HuH-7.5 (cell line): ENCODE data around the gene SCRT2.
"Not testable (repeated sequence)": the region's sequence is repeated elsewhere in the genome, so short reads cannot be mapped to it uniquely, and the experiment has no call there.

Experiments used
- DNase-seq: peaks from one replicate; pipeline ENCODE4 v3.0.0; 2011; ENCODE audit warnings: low spot score

The SCRT2 gene

DNA sequence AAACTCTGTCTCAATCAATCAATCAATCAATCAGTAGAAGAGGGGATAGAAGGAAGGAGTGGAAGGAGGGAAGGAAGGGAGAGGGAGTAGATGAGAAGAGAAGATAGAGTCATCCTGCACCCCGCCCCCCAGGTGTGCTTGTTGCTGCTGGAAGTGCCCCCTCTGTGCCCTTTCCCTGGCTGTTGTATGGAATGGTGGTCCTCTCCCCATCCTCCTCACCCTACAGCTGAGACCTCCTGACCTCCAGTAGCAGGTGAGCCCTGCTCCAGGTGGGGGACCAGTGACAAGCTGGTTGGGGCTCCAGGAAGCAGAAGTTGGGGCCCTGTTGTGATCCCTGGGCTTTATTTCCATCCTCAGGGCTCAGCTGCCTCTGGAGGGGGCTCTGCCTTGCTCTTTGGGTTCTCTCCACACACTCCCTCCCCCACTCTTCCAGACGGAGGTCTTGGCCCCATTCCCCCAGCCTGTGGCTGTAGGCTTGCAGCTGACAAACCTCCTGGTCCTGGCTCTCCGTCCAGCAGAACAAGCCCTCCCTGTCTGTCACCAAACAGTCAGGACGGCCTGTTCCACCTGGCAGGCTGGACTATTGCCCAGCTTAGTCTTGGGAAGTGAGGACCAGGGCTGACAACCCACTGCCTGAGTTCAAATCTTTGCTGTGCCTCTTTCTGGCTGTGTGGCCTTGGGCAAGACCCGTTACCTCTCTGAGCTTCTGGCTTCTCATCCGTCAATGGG is 26.0 kb upstream of the SCRT2 start:
- DNase-seq = no peak

DNA sequence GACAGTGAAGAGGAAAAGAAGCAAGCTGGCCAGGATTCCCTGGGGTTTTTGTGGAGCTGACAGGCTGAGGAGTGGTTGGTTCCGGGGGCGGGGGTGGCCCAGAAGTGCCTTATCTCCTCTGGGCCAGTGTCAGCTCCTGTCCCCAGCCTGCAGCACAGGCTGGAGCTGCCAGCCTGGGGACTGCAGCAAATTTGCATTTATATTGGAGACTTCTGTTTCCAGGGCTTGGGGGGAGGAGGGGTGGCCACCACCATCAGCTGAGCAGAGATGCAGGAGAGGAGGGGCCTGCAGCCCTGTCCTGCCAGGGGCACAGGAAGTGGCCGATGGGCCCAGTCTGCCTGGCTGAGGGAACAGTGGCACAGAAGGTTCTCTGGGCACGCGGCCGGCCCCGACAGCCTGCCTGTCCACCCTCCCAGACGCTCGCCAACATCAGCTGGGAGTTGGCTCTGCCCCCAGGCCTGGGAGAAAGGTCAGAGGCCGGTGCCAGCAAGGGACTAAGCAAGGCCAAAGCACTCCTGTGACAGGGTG is 24.3 kb upstream of the SCRT2 start:
- DNase-seq = no peak

DNA sequence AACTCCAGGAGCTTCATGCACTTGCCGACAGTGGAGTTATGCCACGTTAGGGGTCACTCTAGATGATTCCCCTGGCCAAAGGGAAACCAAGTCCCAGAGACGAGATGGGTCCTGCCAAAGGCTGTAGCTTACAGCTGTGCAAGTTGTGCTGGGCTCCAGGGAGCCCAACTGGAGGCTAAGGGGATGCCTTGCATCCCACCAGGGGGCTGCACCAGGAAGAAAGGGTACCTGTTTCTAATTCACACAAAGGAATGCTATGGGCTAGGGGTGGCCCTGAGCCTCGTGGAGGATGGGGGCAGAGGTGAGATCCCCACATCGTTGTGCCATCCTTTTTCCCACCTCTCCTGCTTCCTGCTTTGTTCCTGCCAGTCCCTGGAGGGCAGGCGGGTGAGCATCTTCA is 23.7 kb upstream of the SCRT2 start:
- DNase-seq = no peak

DNA sequence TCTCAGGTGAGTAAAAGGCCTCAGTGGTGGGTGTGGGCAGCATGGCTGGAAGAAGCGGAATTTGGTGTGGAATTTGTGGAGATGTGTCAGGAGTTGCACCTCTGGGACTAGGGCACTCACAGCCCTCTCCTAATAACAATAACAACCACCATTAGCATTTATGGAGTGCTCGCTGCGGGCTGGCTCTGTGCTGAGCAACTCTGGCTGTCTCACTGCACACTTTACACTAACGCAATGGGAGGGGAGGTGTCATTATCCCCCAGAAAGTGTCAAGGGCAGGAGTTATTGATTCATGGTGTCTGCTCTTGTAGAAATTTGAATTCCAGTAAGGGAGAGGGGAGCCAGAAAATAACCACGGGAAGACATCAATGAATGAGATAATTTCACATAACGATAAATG is 22.7 kb upstream of the SCRT2 start:
- no peak for DNase-seq

DNA sequence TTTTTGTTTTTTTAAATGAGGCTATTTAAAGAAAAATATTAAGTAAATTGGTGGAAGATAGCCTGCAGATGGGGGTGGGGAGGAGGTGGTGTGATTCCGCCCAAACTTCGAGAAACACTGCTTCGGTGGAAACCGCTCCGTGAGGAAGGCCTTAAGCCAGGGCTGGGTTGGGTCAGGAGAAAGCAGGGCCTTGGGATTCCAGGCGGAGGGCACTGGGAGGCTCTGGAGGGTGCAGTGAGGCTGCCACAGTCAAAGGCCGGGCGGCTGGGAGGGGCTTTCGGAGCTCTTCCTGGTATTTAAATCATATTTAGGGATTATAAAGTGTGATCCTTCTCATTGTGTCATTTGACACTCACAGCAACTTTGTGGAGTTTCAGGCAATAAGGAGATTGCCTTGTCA is 22.2 kb upstream of the SCRT2 start:
- no peak for DNase-seq

DNA sequence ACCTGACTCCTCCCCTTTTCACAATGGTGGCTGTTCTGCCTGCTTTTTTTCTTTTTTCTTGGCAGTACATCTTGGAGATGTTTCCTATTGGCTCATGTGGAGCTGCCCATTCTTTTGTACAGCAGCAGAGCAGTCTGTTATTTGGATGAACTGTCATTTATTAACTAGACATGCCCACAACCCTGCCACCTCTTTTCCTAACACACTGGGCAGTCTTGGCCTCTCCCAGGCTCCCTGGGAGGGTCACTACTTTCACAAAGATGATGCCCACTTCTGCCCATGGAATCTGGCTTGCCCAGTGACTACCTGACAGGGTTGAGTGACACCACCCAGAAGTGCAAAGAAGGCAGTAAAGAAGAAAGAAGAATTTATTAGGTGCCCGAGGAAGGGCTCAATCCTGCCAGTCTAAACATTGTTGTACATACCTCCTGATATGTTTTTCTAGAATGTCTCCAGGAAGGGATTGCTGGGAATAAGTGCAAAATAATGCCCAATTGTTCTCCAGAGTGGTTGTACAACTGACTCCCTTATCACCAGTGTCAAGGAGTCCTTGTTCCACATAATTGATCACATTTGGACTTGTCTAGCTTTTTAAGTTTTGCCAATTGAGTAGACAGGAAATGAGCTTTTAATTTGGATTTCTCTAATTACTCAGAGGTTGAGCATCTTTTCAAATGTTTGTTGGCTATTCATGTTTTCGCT is 19.7 kb upstream of the SCRT2 start:
- no peak for DNase-seq

DNA sequence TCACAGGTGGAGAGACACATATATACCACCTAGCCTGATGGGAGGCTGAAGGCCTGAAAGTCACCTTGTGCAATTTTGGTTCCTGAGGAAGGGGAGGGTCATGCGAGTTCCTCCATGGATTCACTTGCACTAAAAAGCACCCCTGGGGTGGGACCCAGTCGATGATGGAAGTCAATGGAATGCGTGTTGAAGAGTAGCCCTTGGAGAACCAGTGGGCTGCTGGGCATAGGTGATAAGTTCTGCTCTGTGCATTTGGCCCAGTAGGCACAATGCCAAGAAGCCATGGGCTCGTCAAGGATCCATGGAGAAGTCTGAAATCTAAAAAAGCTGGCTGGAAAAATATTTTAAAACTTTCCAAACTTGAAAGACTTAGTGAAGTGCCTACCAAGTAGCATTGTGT is 18.9 kb upstream of the SCRT2 start:
- DNase-seq = no peak

DNA sequence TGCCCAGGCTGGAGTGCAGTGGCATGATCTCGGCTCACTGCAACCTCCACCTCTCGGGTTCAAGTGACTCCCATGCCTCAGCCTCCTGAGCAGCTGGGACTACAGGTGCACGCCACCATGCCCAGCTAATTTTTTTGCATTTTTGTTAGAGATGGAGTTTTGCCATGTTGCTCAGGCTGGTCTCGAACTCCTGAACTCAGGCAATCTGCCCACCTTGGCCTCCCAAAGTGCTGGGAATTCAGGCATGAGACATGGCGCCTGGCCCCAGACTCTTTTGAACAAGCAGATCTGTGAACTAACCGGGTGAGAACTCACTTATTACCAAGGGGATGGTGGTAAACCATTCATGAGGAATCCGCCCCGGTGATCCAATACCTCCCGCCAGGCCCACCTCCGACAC is 18.2 kb upstream of the SCRT2 start:
- DNase-seq = not testable (repeated sequence)

DNA sequence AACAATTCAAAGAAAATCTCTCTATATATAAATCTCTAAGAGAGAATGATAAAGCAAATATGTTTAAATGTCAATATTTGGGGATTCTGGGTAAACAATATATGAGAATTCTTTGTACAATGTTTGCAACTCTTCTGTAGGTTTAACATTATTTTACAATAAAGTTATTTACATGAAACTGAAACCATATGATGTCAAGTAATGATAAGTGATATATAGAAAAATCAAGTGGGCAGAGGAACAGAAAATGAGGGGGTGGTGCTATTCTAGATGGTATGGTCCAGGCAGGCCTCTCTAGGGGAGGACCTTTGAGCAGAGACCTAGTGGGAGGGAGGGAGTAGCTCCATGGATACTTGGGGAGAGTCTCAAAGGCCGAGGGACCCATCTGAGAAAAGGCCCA is 16.4 kb upstream of the SCRT2 start:
- no peak for DNase-seq

DNA sequence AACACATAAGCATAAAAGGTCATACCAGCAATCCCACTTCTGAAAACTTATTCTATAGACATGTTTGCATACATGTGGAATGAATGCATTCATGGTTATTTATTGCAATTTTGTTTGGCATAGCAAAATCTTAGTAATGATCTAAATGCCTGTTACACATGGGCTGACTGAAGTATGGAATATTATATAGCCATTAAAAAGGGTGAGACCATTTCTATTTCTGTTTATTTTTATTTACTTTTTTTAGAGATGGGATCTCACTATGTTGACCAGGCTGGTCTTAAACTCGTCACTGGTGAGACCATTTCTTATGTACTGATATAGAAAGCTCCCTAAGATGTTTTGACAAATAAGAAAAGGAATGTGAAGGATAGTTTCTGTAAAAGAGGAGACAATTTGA is 14.3 kb upstream of the SCRT2 start:
- DNase-seq = no peak

DNA sequence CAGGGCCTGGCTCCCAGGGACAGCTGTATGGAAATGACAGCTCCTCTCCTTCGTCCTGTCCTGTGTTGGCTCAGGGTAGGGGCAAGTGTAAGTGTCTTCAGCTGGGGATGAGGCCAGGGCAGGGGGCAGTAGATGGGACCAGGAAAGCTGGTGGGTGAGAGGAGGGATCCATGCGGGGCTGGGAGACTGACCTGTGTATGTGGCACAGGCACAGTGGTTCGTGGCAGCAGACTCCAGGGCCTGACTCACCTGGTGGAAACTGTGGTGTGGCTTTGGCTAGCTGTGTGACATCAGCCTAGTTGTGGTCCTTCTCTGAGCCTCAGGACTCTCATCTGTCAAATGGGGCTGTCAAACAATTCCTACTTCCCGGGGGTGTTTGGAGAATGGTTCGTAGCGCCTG is 13.7 kb upstream of the SCRT2 start:
- no peak for DNase-seq

DNA sequence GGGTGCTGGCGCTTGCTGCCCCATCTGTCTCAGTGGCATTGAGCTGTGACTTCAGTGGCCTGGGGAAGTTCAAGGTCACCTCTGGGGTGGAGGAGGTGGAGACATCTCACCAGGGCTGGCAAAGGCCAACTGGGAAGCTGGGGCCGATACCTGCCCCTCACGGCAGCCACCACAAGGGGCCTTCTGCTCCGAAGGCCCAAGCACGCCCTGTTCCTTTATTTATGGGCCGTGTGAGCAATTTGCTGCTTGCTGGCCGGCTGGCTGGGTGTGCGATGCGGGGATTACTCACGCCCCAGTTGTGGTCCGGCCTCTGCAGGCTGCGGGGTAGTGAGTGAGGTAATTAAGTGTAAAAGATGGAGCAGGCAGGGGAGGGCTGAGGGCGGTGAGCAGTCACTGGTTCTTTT is 13.2 kb upstream of the SCRT2 start:
- no peak for DNase-seq

DNA sequence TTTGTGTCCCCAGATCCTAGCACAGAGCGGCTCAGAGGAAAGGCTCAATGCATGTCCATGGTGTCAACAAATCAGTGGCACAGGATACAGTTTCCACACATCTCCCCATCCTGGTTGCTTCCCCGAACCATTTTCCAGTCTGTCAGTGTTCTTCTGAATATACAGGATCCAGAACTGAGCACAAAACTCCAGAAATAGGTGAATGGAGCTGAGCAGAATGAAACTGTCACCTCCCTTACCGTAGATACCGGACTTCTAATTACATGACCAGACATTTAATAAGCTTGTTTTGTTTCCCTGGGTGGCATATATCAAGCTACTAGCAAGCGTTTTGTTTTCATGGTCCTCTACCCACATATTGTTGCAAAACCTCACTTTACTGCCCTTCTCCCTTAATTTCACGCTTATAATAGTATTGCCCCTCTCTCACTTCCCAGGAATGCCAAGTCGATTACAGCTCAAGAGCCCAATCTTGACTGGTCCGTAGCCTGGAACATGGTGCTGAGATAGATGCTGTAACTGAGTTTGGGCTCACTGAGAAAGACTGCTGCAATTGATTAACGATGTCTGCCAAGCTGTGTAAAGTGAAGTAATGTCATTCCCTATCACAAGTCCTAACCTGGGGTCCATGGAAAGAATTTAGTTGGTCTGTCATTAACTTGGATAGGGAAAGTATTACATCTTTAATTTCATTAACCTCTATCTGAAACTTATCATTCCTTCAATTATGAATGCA is 12.0 kb upstream of the SCRT2 start:
- DNase-seq = no peak

DNA sequence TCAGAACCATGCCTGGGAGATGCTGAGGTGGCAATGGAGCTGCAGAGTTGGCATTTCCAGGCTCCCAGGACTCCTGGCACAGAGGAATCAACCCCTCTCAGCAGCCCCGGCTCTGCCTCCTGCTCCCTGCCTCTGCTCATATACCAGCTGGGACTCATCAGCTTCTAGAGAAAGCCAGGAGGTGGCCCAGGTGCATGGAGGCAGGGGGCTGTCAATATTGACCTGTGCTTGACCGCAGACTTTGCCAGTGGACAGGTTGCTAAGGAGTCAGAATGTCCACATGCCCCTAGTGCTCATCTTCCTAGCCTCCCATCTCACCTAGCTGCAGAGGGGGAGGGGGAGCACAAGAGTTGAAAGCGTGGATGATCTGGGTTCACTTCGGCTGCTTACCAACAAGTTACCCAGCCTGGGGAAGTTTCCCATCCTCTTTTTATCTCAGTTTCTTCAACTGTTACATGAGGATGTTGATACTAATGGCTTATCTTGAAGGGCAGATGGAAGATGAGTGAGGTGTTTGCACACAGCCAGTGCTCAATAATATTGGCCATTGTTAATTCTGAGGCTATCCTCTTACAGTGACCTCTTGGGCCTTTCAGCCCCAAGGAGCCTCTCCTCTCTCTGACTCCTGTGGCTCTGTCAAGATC is 9.2 kb upstream of the SCRT2 start:
- no peak for DNase-seq

DNA sequence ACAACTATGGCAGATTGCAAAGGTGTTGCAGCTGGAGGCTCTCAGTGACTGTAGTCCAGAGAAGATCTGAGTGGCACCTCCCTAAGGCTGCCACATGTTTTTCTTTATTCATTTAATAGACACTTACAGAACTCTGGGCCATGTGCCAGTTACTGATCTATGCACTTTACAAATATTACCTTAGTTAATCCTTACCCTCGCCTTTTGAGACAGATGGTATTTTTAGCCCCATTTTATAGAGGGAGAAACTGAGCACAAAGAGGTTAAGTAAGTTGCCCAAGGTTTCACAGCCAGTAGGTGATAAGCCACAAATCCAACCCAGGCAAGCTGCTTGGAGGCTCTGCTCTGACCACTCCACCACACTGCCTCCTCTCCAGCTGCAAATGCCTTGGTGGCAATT is 6.5 kb upstream of the SCRT2 start:
- no peak for DNase-seq

DNA sequence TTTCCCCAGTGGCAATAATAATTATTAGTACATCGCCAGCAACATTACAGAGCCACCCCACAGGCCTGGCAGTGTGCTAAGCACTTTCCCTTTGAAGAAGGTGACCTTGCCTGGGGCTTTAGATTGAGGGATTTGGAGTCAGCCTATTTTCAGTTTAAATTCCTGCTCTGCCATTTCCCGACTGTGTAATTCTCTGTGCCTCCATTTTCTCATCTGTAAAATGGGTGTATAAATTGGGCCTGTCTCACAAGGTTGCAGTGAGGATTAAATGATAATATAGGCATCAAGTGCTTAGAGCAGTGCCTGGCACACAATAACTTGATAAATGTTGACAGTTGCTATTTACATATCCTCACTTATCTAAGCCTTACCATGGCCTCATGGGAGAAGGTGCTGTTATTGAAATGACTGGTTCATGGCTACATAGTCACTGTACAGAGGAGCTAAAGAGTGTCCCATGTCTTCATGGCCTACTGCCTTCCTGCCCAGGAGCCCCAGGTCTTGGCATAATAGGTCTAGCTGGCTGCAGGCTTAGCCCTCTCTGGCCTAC is 5.1 kb upstream of the SCRT2 start:
- DNase-seq = no peak

DNA sequence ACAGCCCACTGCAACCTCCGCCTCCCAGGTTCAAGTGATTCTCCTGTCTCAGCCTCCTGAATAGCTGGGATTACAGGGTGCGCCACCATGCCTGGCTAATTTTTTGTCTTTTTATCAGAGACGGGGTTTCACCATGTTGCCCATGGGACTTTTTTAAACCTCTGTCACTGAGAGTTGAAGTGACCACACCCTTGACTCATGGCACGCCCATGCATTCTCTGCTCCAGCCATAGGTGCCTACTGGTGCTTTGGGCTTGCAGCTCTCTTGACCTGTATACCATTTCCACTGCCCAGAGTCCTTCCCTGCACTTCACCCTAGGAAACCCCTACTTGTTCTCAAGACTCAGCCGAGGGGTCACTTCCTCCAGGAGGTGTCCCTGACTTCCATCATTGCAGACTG is 2.4 kb upstream of the SCRT2 start:
- no peak for DNase-seq

DNA sequence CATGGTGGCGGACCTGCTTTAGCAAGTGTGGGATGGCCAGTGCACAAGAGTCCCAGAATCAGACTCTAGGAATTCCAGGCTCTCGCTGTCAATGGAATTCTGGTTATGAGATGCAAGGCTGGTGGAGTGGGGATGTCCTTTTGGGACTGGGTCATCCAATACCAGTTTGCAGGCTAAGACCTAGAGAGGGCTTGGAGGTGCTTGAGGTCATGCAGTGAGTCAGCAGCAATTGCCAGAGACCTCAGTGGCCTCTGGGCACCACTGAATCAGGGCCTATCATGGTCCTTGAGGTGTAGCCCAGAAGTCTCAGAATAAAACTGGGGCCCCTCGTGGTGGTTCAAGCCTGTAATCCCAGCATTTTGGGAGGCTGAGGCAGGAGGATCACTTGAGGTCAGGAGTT is 1.4 kb upstream of the SCRT2 start:
- DNase-seq = no peak

DNA sequence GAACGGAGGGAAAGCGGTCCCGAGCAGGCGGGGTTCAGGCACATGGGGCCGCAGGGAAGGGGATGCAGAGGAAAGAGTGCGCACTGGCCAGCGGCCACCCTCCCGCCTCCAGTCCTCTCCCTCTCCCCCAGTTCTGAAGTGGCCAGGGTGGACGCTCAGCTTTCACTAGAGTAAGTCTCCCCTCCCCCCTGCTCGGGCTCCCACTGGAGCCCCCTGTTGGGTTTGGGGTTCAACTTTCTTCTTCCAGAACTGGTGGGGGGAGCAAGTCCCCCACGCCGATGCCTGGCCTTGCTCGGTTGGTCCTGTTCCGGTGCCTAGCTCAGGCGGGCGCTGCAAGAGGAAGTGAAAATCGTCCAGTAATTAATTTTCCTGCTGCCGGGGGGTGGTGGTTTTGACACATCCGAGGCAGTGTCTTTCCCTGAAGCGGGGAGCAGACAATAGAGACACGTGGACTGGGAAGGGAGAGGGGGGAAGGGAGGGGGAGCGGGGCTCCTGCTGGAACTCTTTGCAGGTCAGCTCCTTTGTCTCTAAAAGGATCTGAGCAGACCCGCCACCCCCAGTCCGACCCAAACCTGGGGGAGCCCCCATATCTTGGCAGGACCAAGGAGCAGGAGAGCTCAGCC is 824 bp upstream of the SCRT2 start:
- DNase-seq = no peak

DNA sequence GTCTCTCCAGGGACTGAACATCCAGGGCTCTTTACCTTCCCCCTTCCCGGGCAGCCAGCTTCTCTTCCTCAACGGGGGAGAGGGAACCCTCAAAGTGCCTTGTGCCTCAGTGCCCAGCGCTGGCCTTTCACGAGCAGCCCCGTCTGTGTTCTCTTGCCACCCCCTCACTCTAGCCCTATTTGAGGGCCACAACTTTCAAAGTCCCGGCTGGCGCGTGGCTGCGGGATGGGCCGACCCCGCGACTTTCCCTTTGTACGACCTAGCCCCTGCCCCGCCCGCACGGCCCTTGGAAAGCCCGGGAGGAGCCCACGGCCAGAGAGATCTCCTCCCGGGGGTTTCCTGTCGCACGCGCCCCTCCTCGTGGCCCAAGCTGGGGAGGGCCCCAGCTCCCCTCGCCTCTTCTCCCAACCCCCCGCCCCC is 559 bp downstream of the SCRT2 start:
- no peak for DNase-seq

DNA sequence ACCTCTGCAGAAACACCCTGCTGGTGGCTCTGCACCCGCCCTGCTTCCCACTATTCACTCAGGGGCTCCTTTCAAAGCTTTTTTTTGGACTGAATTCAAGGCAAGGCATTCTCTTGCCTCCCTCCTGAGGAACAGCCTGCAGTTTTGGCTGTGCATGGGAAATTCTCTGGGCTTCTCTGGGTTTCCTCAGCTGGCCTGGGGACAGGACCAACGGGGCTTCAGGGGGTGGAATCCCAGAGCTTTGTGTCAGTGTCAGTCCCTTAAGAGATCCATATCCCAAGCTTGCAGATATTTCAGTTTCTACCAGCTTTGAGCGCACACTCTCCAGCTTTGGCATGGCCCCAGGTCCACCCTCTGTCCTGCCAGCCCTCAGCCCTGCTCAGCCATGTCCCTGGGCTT is 2.0 kb downstream of the SCRT2 start:
- no peak for DNase-seq
